GM23338 (cell line): ENCODE results near the gene KAT8. TPM values are rescaled to one million over a fixed set of nuclear protein-coding genes. Genes with fewer than 3 reads are reported as not detected.

Source experiments
- ATAC-seq: fragments of 200-7000 bp; cut with Tn5 transposase; 3 replicates; pipeline ENCODE4 v1.9.1; 2020
- DNase-seq: peaks from one replicate; pipeline ENCODE4 v3.0.0-alpha.2; 2015; ENCODE audit warnings: low spot score
- H2AFZ ChIP-seq: fragments of 200-600 bp; sonication (generic); 2 replicates; pipeline ENCODE4 v1.8.0; 2016; ENCODE audit warnings: antibody characterized with exemption, mild to moderate bottlenecking, moderate library complexity
- H3F3A ChIP-seq: fragments of 200-600 bp; sonication (generic); replicated peaks from 2 replicates; pipeline ENCODE4 v1.8.0; 2017; ENCODE audit warnings: antibody characterized with exemption, mixed run types, low read depth
- H3K27ac ChIP-seq: fragments of 200-600 bp; sonication (generic); 2 replicates; pipeline ENCODE4 v1.6.1; 2016; ENCODE audit warnings: low read depth
- H3K27me3 ChIP-seq: fragments of 200-600 bp; sonication (generic); 2 replicates; pipeline ENCODE4 v1.8.0; 2016; ENCODE audit warnings: mild to moderate bottlenecking, mixed run types, moderate library complexity; ENCODE audit not compliant: insufficient read depth
- H3K36me3 ChIP-seq: fragments of 200-600 bp; sonication (generic); 2 replicates; pipeline ENCODE4 v1.8.0; 2016; ENCODE audit warnings: mild to moderate bottlenecking; ENCODE audit not compliant: insufficient read depth
- H3K4me1 ChIP-seq: fragments of 200-600 bp; sonication (generic); 2 replicates; pipeline ENCODE4 v1.8.0; 2016; ENCODE audit warnings: mild to moderate bottlenecking, moderate library complexity; ENCODE audit not compliant: insufficient read depth
- H3K4me2 ChIP-seq: fragments of 200-600 bp; sonication (generic); 2 replicates; pipeline ENCODE4 v1.7.1; 2017; ENCODE audit warnings: mixed run types
- H3K4me3 ChIP-seq: fragments of 200-600 bp; sonication (generic); 2 replicates; pipeline ENCODE4 v1.6.1; 2016; ENCODE audit warnings: mixed run types
- H3K79me2 ChIP-seq: fragments of 200-600 bp; sonication (generic); replicated peaks from 2 replicates; pipeline ENCODE4 v1.8.0; 2017; ENCODE audit warnings: mild to moderate bottlenecking; ENCODE audit not compliant: insufficient read depth
- H3K9me2 ChIP-seq: fragments of 200-600 bp; sonication (generic); 2 replicates; pipeline ENCODE4 v1.8.0; 2017; ENCODE audit not compliant: insufficient read depth
- H4K20me1 ChIP-seq: fragments of 200-600 bp; sonication (generic); replicated peaks from 2 replicates; pipeline ENCODE4 v1.8.0; 2017; ENCODE audit warnings: mild to moderate bottlenecking; ENCODE audit not compliant: insufficient read depth
- H3K27ac Mint-ChIP-seq: 2 replicates; pipeline ENCODE4 v1.8.0; 2020; ENCODE audit warnings: inconsistent platforms, mild to moderate bottlenecking, moderate library complexity, mixed read lengths
- H3K27me3 Mint-ChIP-seq: 3 replicates; pipeline ENCODE4 v1.8.0; 2022; ENCODE audit warnings: low read depth, mild to moderate bottlenecking, moderate library complexity, mixed read lengths, inconsistent platforms; ENCODE audit not compliant: insufficient read depth, poor library complexity
- H3K36me3 Mint-ChIP-seq: 3 replicates; pipeline ENCODE4 v1.8.0; 2021; ENCODE audit warnings: low read depth, mild to moderate bottlenecking, inconsistent platforms, moderate library complexity, mixed read lengths
- H3K4me1 Mint-ChIP-seq: 3 replicates; pipeline ENCODE4 v1.8.0; 2020; ENCODE audit warnings: mild to moderate bottlenecking, inconsistent platforms, mixed read lengths
- H3K4me3 Mint-ChIP-seq: 3 replicates; pipeline ENCODE4 v1.8.0; 2021; ENCODE audit warnings: moderate library complexity, mild to moderate bottlenecking, inconsistent platforms, mixed read lengths
- H3K9me3 Mint-ChIP-seq: 3 replicates; pipeline ENCODE4 v1.8.0; 2020; ENCODE audit warnings: moderate library complexity, mild to moderate bottlenecking, inconsistent platforms, mixed read lengths
- CREB1 ChIP-seq: fragments of 250-450 bp; sonication (Bioruptor Pico); IDR thresholded peaks from 2 replicates; pipeline ENCODE4 v1.5.0; 2020; ENCODE audit warnings: low read depth, mild to moderate bottlenecking, moderate library complexity
- EZH2 ChIP-seq: fragments of 200-600 bp; sonication (generic); IDR thresholded peaks from one replicate; pipeline ENCODE4 v1.8.0; 2017; ENCODE audit warnings: antibody characterized with exemption, mild to moderate bottlenecking, low read depth; ENCODE audit not compliant: unreplicated experiment
- EZH2phosphoT487 ChIP-seq: fragments of 200-600 bp; sonication (generic); IDR thresholded peaks from one replicate; pipeline ENCODE4 v1.8.1; 2018; ENCODE audit warnings: antibody characterized with exemption; ENCODE audit not compliant: unreplicated experiment
- JUNB ChIP-seq: IDR thresholded peaks from one replicate; pipeline ENCODE4 v1.6.1; 2016; ENCODE audit warnings: antibody characterized with exemption; ENCODE audit not compliant: unreplicated experiment
- NANOG ChIP-seq: IDR thresholded peaks from 2 replicates; pipeline ENCODE4 v1.6.1; 2016; ENCODE audit warnings: antibody characterized with exemption, borderline replicate concordance
- POLR2AphosphoS5 ChIP-seq: IDR thresholded peaks from 2 replicates; pipeline ENCODE4 v1.6.1; 2016; ENCODE audit warnings: antibody characterized with exemption, low read depth
- STAT1 ChIP-seq: IDR thresholded peaks from one replicate; pipeline ENCODE4 v1.6.1; 2016; ENCODE audit warnings: antibody characterized with exemption; ENCODE audit not compliant: unreplicated experiment
- ZNF331 ChIP-seq: fragments of 250-450 bp; sonication (Bioruptor Pico); IDR thresholded peaks from 2 replicates; pipeline ENCODE4 v1.5.0; 2020; ENCODE audit warnings: low read depth, mild to moderate bottlenecking, moderate library complexity
- polyA plus RNA-seq: library from polyadenylated mRNA; unstranded; fragments of >200 nt; fragmentation: Nextera tagmentation; extraction: Ambion mirVana; gene quantifications from 2 replicates; pipeline ENCODE4 v1.2.1, GENCODE V29; 2016
- total RNA-seq: library from RNA; depleted of rRNA; stranded (reverse); fragments of >200 nt; shearing (Covaris generic); gene quantifications from 2 replicates; pipeline ENCODE4 v1.2.3, GENCODE V29; 2014
- TF ChIP-seq, protein P1 (sequence below), 2 experiments: fragments of 200-600 bp in 1 of 2; sonication (generic) in 1 of 2; conservative IDR thresholded peaks; 2 replicates each; pipeline versions ENCODE4 v1.5.1 to v1.6.1; 2016 to 2017; ENCODE audit warnings: antibody characterized with exemption in 2 of 2, low read depth in 2 of 2, mild to moderate bottlenecking in 2 of 2, moderate library complexity in 1 of 2
- TF ChIP-seq, protein P2 (sequence below): IDR thresholded peaks from 2 replicates; pipeline ENCODE4 v1.6.1; 2016; ENCODE audit warnings: antibody characterized with exemption
- TF ChIP-seq, protein P3 (sequence below): fragments of 250-450 bp; sonication (Bioruptor Pico); IDR thresholded peaks from 2 replicates; pipeline ENCODE4 v1.5.0; 2020; ENCODE audit warnings: mild to moderate bottlenecking, moderate library complexity
- TF ChIP-seq, protein P4 (sequence below): IDR thresholded peaks from one replicate; pipeline ENCODE4 v1.6.1; 2018; ENCODE audit warnings: antibody characterized with exemption; ENCODE audit not compliant: unreplicated experiment

Gene KAT8
- total and polyA plus RNA-seq, 2 experiments from 2014 or later = 47.6 to 85.4 TPM

DNA sequence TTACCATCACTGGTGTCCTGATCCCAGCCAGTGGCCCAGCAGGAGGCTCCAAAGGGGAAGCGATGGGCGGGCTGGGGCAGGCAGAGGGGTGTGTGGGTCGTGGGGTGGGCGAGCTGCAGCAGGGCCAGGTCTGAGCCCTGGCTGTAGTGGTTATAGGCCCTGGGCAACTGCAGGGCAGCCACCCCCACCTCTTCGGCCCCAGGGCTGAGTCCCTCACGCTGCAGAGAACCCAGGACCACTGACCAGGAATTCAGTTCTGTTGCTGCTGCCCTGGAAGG lies 30.9 kb upstream of the KAT8 start:
- ATAC-seq = no peak
- no peak overlapping the region for H3K4me2 ChIP-seq
- Mint-ChIP-seq H3K36me3 (peaks cover 26% of the 10 kb centered on the region), H3K9me3 (no peaks in the 10 kb centered on the region), H3K27ac (no peak overlapping the region), H3K27me3 (peaks cover 17% of the 10 kb centered on the region), H3K4me1 (peaks cover 5% of the 10 kb centered on the region; the same call in 1 of the 3 replicates), H3K4me3 (no peak overlapping the region)
- no peaks in the 10 kb centered on the region for H3K4me1 ChIP-seq
- no peaks in the 10 kb centered on the region for H3K36me3 ChIP-seq
- H3K27me3 ChIP-seq = no peaks in the 10 kb centered on the region
- H4K20me1 ChIP-seq = no peaks in the 10 kb centered on the region; the same call in 1 of the 2 replicates
- H3F3A ChIP-seq = no peaks in the 10 kb centered on the region
- no peaks in the 10 kb centered on the region for H3K9me2 ChIP-seq
- TF ChIP-seq STAT1 = no peak
- TF ChIP-seq EZH2 = no peak
- TF ChIP-seq EZH2phosphoT487 = no peak
- TF ChIP-seq, protein P1, sequence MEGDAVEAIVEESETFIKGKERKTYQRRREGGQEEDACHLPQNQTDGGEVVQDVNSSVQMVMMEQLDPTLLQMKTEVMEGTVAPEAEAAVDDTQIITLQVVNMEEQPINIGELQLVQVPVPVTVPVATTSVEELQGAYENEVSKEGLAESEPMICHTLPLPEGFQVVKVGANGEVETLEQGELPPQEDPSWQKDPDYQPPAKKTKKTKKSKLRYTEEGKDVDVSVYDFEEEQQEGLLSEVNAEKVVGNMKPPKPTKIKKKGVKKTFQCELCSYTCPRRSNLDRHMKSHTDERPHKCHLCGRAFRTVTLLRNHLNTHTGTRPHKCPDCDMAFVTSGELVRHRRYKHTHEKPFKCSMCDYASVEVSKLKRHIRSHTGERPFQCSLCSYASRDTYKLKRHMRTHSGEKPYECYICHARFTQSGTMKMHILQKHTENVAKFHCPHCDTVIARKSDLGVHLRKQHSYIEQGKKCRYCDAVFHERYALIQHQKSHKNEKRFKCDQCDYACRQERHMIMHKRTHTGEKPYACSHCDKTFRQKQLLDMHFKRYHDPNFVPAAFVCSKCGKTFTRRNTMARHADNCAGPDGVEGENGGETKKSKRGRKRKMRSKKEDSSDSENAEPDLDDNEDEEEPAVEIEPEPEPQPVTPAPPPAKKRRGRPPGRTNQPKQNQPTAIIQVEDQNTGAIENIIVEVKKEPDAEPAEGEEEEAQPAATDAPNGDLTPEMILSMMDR (conservative IDR thresholded peaks at IDR 0.05; ENCODE audit: low read depth in 2 of 2) = no peak
- TF ChIP-seq POLR2AphosphoS5 = no peak
- TF ChIP-seq, protein P2, sequence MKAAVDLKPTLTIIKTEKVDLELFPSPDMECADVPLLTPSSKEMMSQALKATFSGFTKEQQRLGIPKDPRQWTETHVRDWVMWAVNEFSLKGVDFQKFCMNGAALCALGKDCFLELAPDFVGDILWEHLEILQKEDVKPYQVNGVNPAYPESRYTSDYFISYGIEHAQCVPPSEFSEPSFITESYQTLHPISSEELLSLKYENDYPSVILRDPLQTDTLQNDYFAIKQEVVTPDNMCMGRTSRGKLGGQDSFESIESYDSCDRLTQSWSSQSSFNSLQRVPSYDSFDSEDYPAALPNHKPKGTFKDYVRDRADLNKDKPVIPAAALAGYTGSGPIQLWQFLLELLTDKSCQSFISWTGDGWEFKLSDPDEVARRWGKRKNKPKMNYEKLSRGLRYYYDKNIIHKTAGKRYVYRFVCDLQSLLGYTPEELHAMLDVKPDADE = no peak
- TF ChIP-seq JUNB = no peak
- no peak for TF ChIP-seq CREB1 (CRISPR knock-in tag)
- TF ChIP-seq, protein P3, sequence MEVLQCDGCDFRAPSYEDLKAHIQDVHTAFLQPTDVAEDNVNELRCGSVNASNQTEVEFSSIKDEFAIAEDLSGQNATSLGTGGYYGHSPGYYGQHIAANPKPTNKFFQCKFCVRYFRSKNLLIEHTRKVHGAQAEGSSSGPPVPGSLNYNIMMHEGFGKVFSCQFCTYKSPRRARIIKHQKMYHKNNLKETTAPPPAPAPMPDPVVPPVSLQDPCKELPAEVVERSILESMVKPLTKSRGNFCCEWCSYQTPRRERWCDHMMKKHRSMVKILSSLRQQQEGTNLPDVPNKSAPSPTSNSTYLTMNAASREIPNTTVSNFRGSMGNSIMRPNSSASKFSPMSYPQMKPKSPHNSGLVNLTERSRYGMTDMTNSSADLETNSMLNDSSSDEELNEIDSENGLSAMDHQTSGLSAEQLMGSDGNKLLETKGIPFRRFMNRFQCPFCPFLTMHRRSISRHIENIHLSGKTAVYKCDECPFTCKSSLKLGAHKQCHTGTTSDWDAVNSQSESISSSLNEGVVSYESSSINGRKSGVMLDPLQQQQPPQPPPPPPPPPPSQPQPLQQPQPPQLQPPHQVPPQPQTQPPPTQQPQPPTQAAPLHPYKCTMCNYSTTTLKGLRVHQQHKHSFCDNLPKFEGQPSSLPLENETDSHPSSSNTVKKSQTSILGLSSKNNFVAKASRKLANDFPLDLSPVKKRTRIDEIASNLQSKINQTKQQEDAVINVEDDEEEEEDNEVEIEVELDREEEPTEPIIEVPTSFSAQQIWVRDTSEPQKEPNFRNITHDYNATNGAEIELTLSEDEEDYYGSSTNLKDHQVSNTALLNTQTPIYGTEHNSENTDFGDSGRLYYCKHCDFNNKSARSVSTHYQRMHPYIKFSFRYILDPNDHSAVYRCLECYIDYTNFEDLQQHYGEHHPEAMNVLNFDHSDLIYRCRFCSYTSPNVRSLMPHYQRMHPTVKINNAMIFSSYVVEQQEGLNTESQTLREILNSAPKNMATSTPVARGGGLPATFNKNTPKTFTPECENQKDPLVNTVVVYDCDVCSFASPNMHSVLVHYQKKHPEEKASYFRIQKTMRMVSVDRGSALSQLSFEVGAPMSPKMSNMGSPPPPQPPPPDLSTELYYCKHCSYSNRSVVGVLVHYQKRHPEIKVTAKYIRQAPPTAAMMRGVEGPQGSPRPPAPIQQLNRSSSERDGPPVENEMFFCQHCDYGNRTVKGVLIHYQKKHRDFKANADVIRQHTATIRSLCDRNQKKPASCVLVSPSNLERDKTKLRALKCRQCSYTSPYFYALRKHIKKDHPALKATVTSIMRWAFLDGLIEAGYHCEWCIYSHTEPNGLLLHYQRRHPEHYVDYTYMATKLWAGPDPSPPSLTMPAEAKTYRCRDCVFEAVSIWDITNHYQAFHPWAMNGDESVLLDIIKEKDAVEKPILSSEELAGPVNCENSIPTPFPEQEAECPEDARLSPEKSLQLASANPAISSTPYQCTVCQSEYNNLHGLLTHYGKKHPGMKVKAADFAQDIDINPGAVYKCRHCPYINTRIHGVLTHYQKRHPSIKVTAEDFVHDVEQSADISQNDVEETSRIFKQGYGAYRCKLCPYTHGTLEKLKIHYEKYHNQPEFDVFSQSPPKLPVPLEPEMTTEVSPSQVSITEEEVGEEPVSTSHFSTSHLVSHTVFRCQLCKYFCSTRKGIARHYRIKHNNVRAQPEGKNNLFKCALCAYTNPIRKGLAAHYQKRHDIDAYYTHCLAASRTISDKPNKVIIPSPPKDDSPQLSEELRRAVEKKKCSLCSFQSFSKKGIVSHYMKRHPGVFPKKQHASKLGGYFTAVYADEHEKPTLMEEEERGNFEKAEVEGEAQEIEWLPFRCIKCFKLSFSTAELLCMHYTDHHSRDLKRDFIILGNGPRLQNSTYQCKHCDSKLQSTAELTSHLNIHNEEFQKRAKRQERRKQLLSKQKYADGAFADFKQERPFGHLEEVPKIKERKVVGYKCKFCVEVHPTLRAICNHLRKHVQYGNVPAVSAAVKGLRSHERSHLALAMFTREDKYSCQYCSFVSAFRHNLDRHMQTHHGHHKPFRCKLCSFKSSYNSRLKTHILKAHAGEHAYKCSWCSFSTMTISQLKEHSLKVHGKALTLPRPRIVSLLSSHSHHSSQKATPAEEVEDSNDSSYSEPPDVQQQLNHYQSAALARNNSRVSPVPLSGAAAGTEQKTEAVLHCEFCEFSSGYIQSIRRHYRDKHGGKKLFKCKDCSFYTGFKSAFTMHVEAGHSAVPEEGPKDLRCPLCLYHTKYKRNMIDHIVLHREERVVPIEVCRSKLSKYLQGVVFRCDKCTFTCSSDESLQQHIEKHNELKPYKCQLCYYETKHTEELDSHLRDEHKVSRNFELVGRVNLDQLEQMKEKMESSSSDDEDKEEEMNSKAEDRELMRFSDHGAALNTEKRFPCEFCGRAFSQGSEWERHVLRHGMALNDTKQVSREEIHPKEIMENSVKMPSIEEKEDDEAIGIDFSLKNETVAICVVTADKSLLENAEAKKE (CRISPR knock-in tag) = no peak
- TF ChIP-seq NANOG = no peak
- TF ChIP-seq, protein P4, sequence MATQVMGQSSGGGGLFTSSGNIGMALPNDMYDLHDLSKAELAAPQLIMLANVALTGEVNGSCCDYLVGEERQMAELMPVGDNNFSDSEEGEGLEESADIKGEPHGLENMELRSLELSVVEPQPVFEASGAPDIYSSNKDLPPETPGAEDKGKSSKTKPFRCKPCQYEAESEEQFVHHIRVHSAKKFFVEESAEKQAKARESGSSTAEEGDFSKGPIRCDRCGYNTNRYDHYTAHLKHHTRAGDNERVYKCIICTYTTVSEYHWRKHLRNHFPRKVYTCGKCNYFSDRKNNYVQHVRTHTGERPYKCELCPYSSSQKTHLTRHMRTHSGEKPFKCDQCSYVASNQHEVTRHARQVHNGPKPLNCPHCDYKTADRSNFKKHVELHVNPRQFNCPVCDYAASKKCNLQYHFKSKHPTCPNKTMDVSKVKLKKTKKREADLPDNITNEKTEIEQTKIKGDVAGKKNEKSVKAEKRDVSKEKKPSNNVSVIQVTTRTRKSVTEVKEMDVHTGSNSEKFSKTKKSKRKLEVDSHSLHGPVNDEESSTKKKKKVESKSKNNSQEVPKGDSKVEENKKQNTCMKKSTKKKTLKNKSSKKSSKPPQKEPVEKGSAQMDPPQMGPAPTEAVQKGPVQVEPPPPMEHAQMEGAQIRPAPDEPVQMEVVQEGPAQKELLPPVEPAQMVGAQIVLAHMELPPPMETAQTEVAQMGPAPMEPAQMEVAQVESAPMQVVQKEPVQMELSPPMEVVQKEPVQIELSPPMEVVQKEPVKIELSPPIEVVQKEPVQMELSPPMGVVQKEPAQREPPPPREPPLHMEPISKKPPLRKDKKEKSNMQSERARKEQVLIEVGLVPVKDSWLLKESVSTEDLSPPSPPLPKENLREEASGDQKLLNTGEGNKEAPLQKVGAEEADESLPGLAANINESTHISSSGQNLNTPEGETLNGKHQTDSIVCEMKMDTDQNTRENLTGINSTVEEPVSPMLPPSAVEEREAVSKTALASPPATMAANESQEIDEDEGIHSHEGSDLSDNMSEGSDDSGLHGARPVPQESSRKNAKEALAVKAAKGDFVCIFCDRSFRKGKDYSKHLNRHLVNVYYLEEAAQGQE = no peak
- TF ChIP-seq ZNF331 (CRISPR knock-in tag) = no peak
- no peak for DNase-seq
- no peaks in the 10 kb centered on the region for H3K79me2 ChIP-seq
- H2AFZ ChIP-seq = no peak overlapping the region
- H3K27ac ChIP-seq = no peak overlapping the region
- H3K4me3 ChIP-seq = no peak overlapping the region
